GM21786 (cell line): ENCODE measurements around the gene C1QA.
"Not testable (repeated sequence)": the region's sequence is repeated elsewhere in the genome, so short reads cannot be mapped to it uniquely, and the experiment has no call there.

ENCODE experiments used
- ATAC-seq: cut with Tn5 transposase; IDR thresholded peaks from one replicate; pipeline ENCODE4 v1.9.1; 2021; ENCODE audit not compliant: unreplicated experiment

Gene C1QA

GRCh38 chr1:22671999-22672398 lies 35.6 kb downstream of the C1QA start:
- no peak for ATAC-seq

DNA sequence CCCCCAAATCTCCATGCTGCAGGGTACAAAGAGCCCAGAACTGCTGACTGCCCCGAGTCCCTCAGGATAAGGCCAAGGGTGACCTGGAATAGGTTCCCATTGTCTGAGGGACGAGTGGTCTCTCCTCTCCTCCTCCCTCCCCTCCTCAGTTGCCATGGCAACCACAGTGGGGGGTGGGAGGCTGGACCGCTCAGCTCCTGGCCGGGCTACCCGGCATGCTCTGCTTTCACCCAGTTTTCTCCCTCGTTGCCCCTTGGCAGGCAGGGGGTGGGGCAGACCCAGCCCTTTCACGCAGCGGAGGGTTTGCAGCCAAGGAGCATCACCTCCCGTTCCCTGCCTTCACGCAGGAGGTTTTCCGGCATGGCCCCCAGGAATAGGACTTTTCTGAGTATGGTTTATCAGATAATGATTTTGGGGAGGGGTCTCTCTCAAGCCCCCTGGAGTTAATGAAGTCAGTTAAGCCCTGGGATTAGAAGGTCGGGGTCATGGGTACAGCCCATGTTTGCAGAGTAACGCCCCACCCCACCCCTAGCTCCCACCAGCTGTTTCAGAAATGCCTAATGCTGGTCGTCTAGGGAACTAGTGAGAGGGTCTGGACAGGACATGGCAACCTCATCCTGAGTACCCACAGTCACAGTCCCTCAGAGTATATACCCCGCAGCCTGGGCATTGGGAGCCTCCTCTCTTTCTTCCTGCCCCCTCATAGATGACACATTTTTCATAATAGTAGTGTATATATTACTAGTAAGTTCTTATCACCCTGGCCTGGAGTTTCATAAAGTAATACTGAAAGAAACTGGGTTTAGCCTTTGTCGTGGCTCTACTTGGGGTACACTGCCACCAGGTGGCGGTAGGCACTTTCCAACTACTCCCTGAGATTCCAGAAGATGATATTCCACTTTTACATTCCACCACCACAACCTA lies 37.3 kb downstream of the C1QA start:
- no peak for ATAC-seq

DNA sequence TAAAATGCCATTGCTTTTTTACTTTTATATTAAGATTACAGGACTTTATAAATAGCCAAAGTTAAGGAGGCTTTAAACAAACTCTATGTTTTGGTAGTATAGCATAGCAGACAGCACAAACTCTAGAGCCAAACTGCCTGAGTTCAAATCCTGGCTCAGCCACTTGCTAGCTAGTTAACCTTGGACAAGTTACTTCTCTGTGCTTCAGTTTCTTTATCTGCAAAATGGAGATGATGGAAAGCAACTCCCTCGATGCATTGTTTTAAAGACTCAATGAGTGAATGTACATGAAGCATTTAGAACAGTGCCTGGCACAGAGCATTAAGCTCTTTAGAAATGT lies 38.0 kb downstream of the C1QA start:
- ATAC-seq = no peak

DNA sequence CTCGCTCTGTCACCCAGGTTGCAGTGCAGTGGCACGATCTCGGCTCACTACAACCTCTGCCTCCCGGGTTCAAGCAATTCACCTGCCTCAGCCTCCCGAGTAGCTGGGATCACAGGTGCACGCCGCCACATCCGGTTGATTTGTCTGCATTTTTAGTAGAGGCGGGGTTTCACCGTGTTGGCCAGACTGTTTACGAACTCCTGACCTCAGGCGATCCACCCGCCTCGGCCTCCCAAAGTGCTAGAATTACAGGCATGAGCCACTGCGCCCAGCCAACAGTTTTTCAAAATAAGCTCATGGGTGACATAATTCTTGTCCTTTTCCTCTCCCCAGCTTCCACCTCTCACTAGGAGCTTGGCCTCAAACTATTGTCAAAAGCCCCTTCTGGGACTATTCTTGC lies 39.7 kb downstream of the C1QA start:
- ATAC-seq = not testable (repeated sequence)

- ATAC-seq = no peak
Measured at GRCh38 chr1:22676916-22677583, 40.6 kb downstream of the C1QA start.

- no peak for ATAC-seq
Measured at GRCh38 chr1:22677931-22678896, 41.8 kb downstream of the C1QA start.

DNA sequence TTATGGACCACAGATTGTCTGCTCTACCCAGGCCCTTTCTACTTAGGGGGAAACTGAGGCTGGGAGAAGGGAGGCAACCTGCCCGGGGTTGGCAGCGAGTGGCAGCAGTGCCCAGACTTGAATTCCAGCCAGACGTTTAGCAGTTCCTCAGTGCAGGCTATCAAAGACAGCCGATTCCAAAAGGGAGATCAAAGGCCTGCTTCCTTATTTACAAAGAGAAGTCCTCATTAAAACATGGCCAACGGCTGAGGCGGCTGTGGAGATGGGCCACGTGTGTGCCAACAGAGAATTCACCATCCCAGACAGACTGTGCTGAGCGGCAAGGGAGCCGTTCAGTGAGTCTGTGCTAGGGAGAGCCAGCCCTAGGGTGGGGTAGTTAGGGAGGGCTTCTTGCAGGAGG lies 44.3 kb downstream of the C1QA start:
- ATAC-seq = no peak

- ATAC-seq = no peak
Measured at GRCh38 chr1:22681556-22682276, 45.3 kb downstream of the C1QA start.

GRCh38 chr1:22683547-22683946 lies 47.1 kb downstream of the C1QA start:
- no peak for ATAC-seq

DNA sequence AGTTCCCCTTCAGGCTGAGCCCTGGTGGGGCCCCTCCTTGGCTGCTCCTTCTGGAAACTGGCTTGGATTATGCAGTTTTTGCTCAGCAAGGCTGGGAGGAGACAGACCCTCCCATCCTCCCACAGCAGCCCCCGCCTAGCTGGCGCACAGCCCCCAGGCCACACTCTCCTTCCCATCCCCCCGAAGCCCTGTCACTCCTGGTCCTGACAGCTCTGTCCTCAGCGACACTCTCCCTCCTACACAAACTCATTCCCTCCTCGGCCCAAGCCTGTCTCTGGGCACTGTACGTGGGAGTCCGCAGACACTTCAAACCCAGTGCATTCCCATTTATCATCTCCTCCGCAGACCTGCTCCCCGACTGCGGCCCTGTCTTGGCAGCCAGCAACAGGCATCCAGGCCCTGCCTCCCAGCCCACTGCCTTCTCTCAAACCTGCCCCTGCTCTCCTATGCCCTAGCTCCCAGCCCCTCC lies 49.2 kb downstream of the C1QA start:
- ATAC-seq = no peak

- ATAC-seq = no peak
Measured at GRCh38 chr1:22687191-22687590, 50.8 kb downstream of the C1QA start.

GRCh38 chr1:22688466-22688865 lies 52.0 kb downstream of the C1QA start:
- ATAC-seq = no peak
